HEK293 (cell line): ENCODE results near the gene ABHD13.

Experiments used
- BCL11B ChIP-seq: fragments of 450-650 bp; formaldehyde crosslinking; IDR thresholded peaks from 2 replicates; pipeline ENCODE4 v1.5.1; 2016; ENCODE audit warnings: low read depth, missing biosample characterization, missing genetic modification characterization
- KLF9 ChIP-seq: fragments of 450-650 bp; formaldehyde crosslinking; IDR thresholded peaks from 2 replicates; pipeline ENCODE4 v1.5.1; 2016; ENCODE audit warnings: missing biosample characterization, missing genetic modification characterization, low read depth
- PATZ1 ChIP-seq: fragments of 450-650 bp; formaldehyde crosslinking; IDR thresholded peaks from 2 replicates; pipeline ENCODE4 v1.5.1; 2016; ENCODE audit warnings: missing biosample characterization, missing genetic modification characterization
- PRDM4 ChIP-seq: fragments of 450-650 bp; formaldehyde crosslinking; IDR thresholded peaks from 2 replicates; pipeline ENCODE4 v1.5.1; 2017; ENCODE audit warnings: missing biosample characterization, missing genetic modification characterization
- REPIN1 ChIP-seq: fragments of 450-650 bp; formaldehyde crosslinking; IDR thresholded peaks from 2 replicates; pipeline ENCODE4 v1.5.1; 2017; ENCODE audit warnings: missing biosample characterization, missing genetic modification characterization, low read depth
- SCRT1 ChIP-seq: fragments of 450-650 bp; formaldehyde crosslinking; IDR thresholded peaks from 2 replicates; pipeline ENCODE4 v1.5.1; 2016; ENCODE audit warnings: missing biosample characterization, missing genetic modification characterization, borderline replicate concordance
- SP3 ChIP-seq: fragments of 450-650 bp; formaldehyde crosslinking; IDR thresholded peaks from 2 replicates; pipeline ENCODE4 v1.5.1; 2016; ENCODE audit warnings: missing biosample characterization, missing genetic modification characterization
- TRIM28 ChIP-seq: IDR thresholded peaks from 2 replicates; pipeline ENCODE4 v1.6.1; 2011; ENCODE audit warnings: low read length, control low read depth, borderline replicate concordance
- ZBTB20 ChIP-seq: fragments of 450-650 bp; formaldehyde crosslinking; IDR thresholded peaks from 2 replicates; pipeline ENCODE4 v1.5.1; 2016; ENCODE audit warnings: missing biosample characterization, missing genetic modification characterization
- ZEB2 ChIP-seq: fragments of 450-650 bp; formaldehyde crosslinking; IDR thresholded peaks from 2 replicates; pipeline ENCODE4 v1.5.1; 2016; ENCODE audit warnings: missing biosample characterization, missing genetic modification characterization
- ZFHX2 ChIP-seq: fragments of 450-650 bp; formaldehyde crosslinking; conservative IDR thresholded peaks from 2 replicates; pipeline ENCODE4 v1.5.1; 2016; ENCODE audit warnings: missing biosample characterization, missing genetic modification characterization
- ZIC2 ChIP-seq: fragments of 450-650 bp; formaldehyde crosslinking; IDR thresholded peaks from 2 replicates; pipeline ENCODE4 v1.5.1; 2016; ENCODE audit warnings: missing biosample characterization, missing genetic modification characterization
- ZNF2 ChIP-seq: fragments of 450-650 bp; formaldehyde crosslinking; IDR thresholded peaks from 2 replicates; pipeline ENCODE4 v1.5.1; 2016; ENCODE audit warnings: missing biosample characterization, missing genetic modification characterization
- ZNF202 ChIP-seq: fragments of 450-650 bp; formaldehyde crosslinking; IDR thresholded peaks from 2 replicates; pipeline ENCODE4 v1.5.1; 2016; ENCODE audit warnings: missing biosample characterization, missing genetic modification characterization, borderline replicate concordance
- ZNF214 ChIP-seq: fragments of 450-650 bp; formaldehyde crosslinking; IDR thresholded peaks from 2 replicates; pipeline ENCODE4 v1.5.1; 2017; ENCODE audit warnings: missing biosample characterization, mild to moderate bottlenecking, missing genetic modification characterization, borderline replicate concordance
- ZNF223 ChIP-seq: fragments of 450-650 bp; formaldehyde crosslinking; IDR thresholded peaks from 2 replicates; pipeline ENCODE4 v1.5.1; 2016; ENCODE audit warnings: missing biosample characterization, missing genetic modification characterization
- ZNF24 ChIP-seq: fragments of 450-650 bp; formaldehyde crosslinking; IDR thresholded peaks from 2 replicates; pipeline ENCODE4 v1.5.1; 2016; ENCODE audit warnings: missing biosample characterization, missing genetic modification characterization
- ZNF248 ChIP-seq: fragments of 450-650 bp; formaldehyde crosslinking; IDR thresholded peaks from 2 replicates; pipeline ENCODE4 v1.5.1; 2017; ENCODE audit warnings: missing biosample characterization, missing genetic modification characterization
- ZNF394 ChIP-seq: fragments of 450-650 bp; formaldehyde crosslinking; IDR thresholded peaks from 2 replicates; pipeline ENCODE4 v1.5.1; 2016; ENCODE audit warnings: missing biosample characterization, missing genetic modification characterization, mild to moderate bottlenecking, moderate library complexity, borderline replicate concordance
- ZNF548 ChIP-seq: fragments of 450-650 bp; formaldehyde crosslinking; IDR thresholded peaks from 2 replicates; pipeline ENCODE4 v1.5.1; 2016; ENCODE audit warnings: missing biosample characterization, missing genetic modification characterization
- ZNF830 ChIP-seq: fragments of 450-650 bp; IDR thresholded peaks from 2 replicates; pipeline ENCODE4 v1.5.0; 2018; ENCODE audit warnings: missing biosample characterization, missing genetic modification characterization, low read depth, mild to moderate bottlenecking, moderate library complexity
- ZNF843 ChIP-seq: fragments of 450-650 bp; formaldehyde crosslinking; IDR thresholded peaks from 2 replicates; pipeline ENCODE4 v1.5.1; 2016; ENCODE audit warnings: missing biosample characterization, missing genetic modification characterization
- ZSCAN23 ChIP-seq: fragments of 450-650 bp; formaldehyde crosslinking; IDR thresholded peaks from 2 replicates; pipeline ENCODE4 v1.5.1; 2016; ENCODE audit warnings: missing biosample characterization, missing genetic modification characterization
- TF ChIP-seq, protein P1 (sequence below): fragments of 450-650 bp; formaldehyde crosslinking; IDR thresholded peaks from 2 replicates; pipeline ENCODE4 v1.5.1; 2016; ENCODE audit warnings: missing biosample characterization, missing genetic modification characterization
- TF ChIP-seq, protein P2 (sequence below): fragments of 450-650 bp; formaldehyde crosslinking; IDR thresholded peaks from 2 replicates; pipeline ENCODE4 v1.5.1; 2016; ENCODE audit warnings: missing biosample characterization, missing genetic modification characterization
- TF ChIP-seq, protein P3 (sequence below): fragments of 450-650 bp; formaldehyde crosslinking; IDR thresholded peaks from 2 replicates; pipeline ENCODE4 v1.5.1; 2016; ENCODE audit warnings: missing biosample characterization, missing genetic modification characterization

ABHD13 gene

GRCh38 chr13:108218044-108218974 lies at the start of gene ABHD13 (continued):
- TF ChIP-seq, protein P1, sequence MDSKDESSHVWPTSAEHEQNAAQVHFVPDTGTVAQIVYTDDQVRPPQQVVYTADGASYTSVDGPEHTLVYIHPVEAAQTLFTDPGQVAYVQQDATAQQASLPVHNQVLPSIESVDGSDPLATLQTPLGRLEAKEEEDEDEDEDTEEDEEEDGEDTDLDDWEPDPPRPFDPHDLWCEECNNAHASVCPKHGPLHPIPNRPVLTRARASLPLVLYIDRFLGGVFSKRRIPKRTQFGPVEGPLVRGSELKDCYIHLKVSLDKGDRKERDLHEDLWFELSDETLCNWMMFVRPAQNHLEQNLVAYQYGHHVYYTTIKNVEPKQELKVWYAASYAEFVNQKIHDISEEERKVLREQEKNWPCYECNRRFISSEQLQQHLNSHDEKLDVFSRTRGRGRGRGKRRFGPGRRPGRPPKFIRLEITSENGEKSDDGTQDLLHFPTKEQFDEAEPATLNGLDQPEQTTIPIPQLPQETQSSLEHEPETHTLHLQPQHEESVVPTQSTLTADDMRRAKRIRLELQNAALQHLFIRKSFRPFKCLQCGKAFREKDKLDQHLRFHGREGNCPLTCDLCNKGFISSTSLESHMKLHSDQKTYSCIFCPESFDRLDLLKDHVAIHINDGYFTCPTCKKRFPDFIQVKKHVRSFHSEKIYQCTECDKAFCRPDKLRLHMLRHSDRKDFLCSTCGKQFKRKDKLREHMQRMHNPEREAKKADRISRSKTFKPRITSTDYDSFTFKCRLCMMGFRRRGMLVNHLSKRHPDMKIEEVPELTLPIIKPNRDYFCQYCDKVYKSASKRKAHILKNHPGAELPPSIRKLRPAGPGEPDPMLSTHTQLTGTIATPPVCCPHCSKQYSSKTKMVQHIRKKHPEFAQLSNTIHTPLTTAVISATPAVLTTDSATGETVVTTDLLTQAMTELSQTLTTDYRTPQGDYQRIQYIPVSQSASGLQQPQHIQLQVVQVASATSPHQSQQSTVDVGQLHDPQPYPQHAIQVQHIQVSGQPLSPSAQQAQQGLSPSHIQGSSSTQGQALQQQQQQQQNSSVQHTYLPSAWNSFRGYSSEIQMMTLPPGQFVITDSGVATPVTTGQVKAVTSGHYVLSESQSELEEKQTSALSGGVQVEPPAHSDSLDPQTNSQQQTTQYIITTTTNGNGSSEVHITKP (tag by site-specific recombination), result peak; percentile 18; the same call in 1 of the 2 replicates
- TF ChIP-seq, protein P2, sequence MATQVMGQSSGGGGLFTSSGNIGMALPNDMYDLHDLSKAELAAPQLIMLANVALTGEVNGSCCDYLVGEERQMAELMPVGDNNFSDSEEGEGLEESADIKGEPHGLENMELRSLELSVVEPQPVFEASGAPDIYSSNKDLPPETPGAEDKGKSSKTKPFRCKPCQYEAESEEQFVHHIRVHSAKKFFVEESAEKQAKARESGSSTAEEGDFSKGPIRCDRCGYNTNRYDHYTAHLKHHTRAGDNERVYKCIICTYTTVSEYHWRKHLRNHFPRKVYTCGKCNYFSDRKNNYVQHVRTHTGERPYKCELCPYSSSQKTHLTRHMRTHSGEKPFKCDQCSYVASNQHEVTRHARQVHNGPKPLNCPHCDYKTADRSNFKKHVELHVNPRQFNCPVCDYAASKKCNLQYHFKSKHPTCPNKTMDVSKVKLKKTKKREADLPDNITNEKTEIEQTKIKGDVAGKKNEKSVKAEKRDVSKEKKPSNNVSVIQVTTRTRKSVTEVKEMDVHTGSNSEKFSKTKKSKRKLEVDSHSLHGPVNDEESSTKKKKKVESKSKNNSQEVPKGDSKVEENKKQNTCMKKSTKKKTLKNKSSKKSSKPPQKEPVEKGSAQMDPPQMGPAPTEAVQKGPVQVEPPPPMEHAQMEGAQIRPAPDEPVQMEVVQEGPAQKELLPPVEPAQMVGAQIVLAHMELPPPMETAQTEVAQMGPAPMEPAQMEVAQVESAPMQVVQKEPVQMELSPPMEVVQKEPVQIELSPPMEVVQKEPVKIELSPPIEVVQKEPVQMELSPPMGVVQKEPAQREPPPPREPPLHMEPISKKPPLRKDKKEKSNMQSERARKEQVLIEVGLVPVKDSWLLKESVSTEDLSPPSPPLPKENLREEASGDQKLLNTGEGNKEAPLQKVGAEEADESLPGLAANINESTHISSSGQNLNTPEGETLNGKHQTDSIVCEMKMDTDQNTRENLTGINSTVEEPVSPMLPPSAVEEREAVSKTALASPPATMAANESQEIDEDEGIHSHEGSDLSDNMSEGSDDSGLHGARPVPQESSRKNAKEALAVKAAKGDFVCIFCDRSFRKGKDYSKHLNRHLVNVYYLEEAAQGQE (tag by site-specific recombination), result peak; percentile 57
- peak; percentile 66; the same call in 1 of the 2 replicates for TF ChIP-seq ZNF394 (tag by site-specific recombination)
- peak; percentile 94 for TF ChIP-seq PATZ1 (tag by site-specific recombination)
- TF ChIP-seq ZNF2 (tag by site-specific recombination), result peak; percentile 73; the same call in 1 of the 2 replicates
- peak; percentile 74 for TF ChIP-seq ZFHX2 (tag by site-specific recombination)
- no peak for TF ChIP-seq SCRT1 (tag by site-specific recombination)
- TF ChIP-seq ZIC2 (tag by site-specific recombination), result peak; percentile 70
- no peak for TF ChIP-seq ZNF830 (tag by site-specific recombination)
- no peak for TF ChIP-seq ZSCAN23 (tag by site-specific recombination)
- peak; percentile 41; the same call in 1 of the 2 replicates for TF ChIP-seq ZNF202 (tag by site-specific recombination)
- TF ChIP-seq PRDM4, result peak; percentile 50; the same call in 1 of the 2 replicates
- no peak for TF ChIP-seq ZNF843 (tag by site-specific recombination)
- no peak for TF ChIP-seq REPIN1 (tag by site-specific recombination)
- TF ChIP-seq TRIM28, result no peak
- no peak for TF ChIP-seq ZNF548 (tag by site-specific recombination)
- TF ChIP-seq, protein P3, sequence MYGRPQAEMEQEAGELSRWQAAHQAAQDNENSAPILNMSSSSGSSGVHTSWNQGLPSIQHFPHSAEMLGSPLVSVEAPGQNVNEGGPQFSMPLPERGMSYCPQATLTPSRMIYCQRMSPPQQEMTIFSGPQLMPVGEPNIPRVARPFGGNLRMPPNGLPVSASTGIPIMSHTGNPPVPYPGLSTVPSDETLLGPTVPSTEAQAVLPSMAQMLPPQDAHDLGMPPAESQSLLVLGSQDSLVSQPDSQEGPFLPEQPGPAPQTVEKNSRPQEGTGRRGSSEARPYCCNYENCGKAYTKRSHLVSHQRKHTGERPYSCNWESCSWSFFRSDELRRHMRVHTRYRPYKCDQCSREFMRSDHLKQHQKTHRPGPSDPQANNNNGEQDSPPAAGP (tag by site-specific recombination), result peak; percentile 54; the same call in 1 of the 2 replicates
- no peak; the same call in 1 of the 2 replicates for TF ChIP-seq KLF9 (tag by site-specific recombination)
- peak; percentile 86 for TF ChIP-seq ZNF223 (tag by site-specific recombination)
- TF ChIP-seq ZNF248 (tag by site-specific recombination), result no peak
- 0 out of 2 replicates have a peak, but pooled peaks have one; percentile 68 for TF ChIP-seq ZEB2 (tag by site-specific recombination)
- peak; percentile 62; the same call in 1 of the 2 replicates for TF ChIP-seq ZBTB20 (tag by site-specific recombination)
- TF ChIP-seq BCL11B (tag by site-specific recombination), result no peak
- TF ChIP-seq SP3, result 0 out of 2 replicates have a peak, but pooled peaks have one; percentile 26
- TF ChIP-seq ZNF214 (tag by site-specific recombination), result no peak
- TF ChIP-seq ZNF24, result peak; percentile 37; the same call in 1 of the 2 replicates
